ENCODE measurements around the gene RBBP6. TPM values are rescaled to one million over a fixed set of nuclear protein-coding genes. Genes with fewer than 3 reads are reported as not detected.
"Not testable (repeated sequence)": the region's sequence is repeated elsewhere in the genome, so short reads cannot be mapped to it uniquely, and the experiment has no call there.

The RBBP6 gene
- polyA plus RNA-seq, 2 of the 4 experiments (the other 2 are of a cell fraction) = 25.0 to 49.3 TPM

- no peak overlapping the region for H3K4me2 ChIP-seq
- CTCF ChIA-PET = interaction anchor here (0.9 to 2.5 kb wide), 7 partner anchors 8 to 449 kb away, joined by 3 to 13 read pairs (median 3); no protein-coding TSS in a partner anchor
- H3K4me1 ChIP-seq = no peaks in the 10 kb centered on the region
- FAIRE-seq = no peak
- no peak for DNase-seq (ENCODE audit: low read depth in 1 of 2, low spot score in 1 of 2)
- H3K4me3 ChIP-seq = no peak overlapping the region
- TF ChIP-seq HOXB13 (CRISPR knock-in tag; IDR thresholded peaks at IDR 0.05; ENCODE audit: low read depth) (no peak), FOXS1 (CRISPR knock-in tag; IDR thresholded peaks at IDR 0.05) (no peak), HOXB5 (CRISPR knock-in tag; IDR thresholded peaks at IDR 0.05) (no peak), CBX8 (IDR thresholded peaks at IDR 0.05) (no peak), CBX2 (IDR thresholded peaks at IDR 0.05; ENCODE audit: borderline replicate concordance, low read depth) (no peak), HMGXB4 (CRISPR knock-in tag; IDR thresholded peaks at IDR 0.05; ENCODE audit: borderline replicate concordance) (no peak), RNF2 (IDR thresholded peaks at IDR 0.05; ENCODE audit: borderline replicate concordance, low read depth) (no peak), MYC (IDR thresholded peaks at IDR 0.05; ENCODE audit: borderline replicate concordance, low read length) (no peak), BCL3 (IDR thresholded peaks at IDR 0.05) (no peak), EHMT2 (IDR thresholded peaks at IDR 0.05; ENCODE audit: low read depth) (no peak), CHD4 (IDR thresholded peaks at IDR 0.05; ENCODE audit: borderline replicate concordance) (no peak)
- no peak overlapping the region for H3K27ac ChIP-seq
- H3K9me3 ChIP-seq = peaks cover 16% of the 10 kb centered on the region
- no peak for ATAC-seq
- POLR2A ChIA-PET = no interaction called here
- 12% methylated on average over 2 of the region's 2 CpGs for WGBS (ENCODE audit: missing lambda C conversion rate)
These were observed 48.5 kb upstream of the RBBP6 start for GRCh38 chr16:24490866-24491265.

GRCh38 chr16:24491731-24492130 is 47.6 kb upstream of the RBBP6 start:
- no peaks in the 10 kb centered on the region for H3K4me1 ChIP-seq
- FAIRE-seq (no peak), ATAC-seq (no peak), DNase-seq (ENCODE audit: low read depth in 1 of 2, low spot score in 1 of 2) (no peak)
- no peak for TF ChIP-seq EHF (CRISPR knock-in tag; IDR thresholded peaks at IDR 0.05)
- no peak for TF ChIP-seq FOSL2 (IDR thresholded peaks at IDR 0.05)
- TF ChIP-seq FOSL2 (CRISPR knock-in tag; IDR thresholded peaks at IDR 0.05) = no peak
- no peak for TF ChIP-seq ESRRA (IDR thresholded peaks at IDR 0.05; ENCODE audit: borderline replicate concordance, low read length)
- TF ChIP-seq HOXB5 (CRISPR knock-in tag; IDR thresholded peaks at IDR 0.05) = no peak
- TF ChIP-seq RFX5 (IDR thresholded peaks at IDR 0.05) = no peak
- TF ChIP-seq SMC3 (IDR thresholded peaks at IDR 0.05) = no peak
- no peak for TF ChIP-seq POLR2A (IDR thresholded peaks at IDR 0.05; ENCODE audit: low read length)
- ChIA-PET CTCF (interaction anchor here (1.0 to 2.5 kb wide), 5 partner anchors 13 to 689 kb away, joined by 3 to 13 read pairs (median 3); no protein-coding TSS in a partner anchor), POLR2A (no interaction called here)
- no peak overlapping the region for H3K4me2 ChIP-seq
- no peak overlapping the region for H3K27ac ChIP-seq
- WGBS (ENCODE audit: missing lambda C conversion rate) = 2% methylated on average over 2 of the region's 2 CpGs
- H3K9me3 ChIP-seq = peaks cover 16% of the 10 kb centered on the region
- no peak overlapping the region for H3K4me3 ChIP-seq

- TF ChIP-seq CHD4 (IDR thresholded peaks at IDR 0.05; ENCODE audit: borderline replicate concordance) (no peak), FOSL2 (IDR thresholded peaks at IDR 0.05) (no peak), FOSL2 (CRISPR knock-in tag; IDR thresholded peaks at IDR 0.05) (peak; percentile 9; the same call in 1 of the 2 replicates)
- 0 out of 3 replicates have a peak, but pooled peaks cover 3% of the 10 kb centered on the region for H3K9me3 ChIP-seq
- DNase-seq (ENCODE audit: low read depth in 1 of 2, low spot score in 1 of 2) (peak in 1 of 2 experiments; percentile 18), ATAC-seq (0 out of 6 replicates have a peak, but pooled peaks of 1 of the 2 experiments have one; percentile 48), FAIRE-seq (no peak)
- 19% methylated on average over 7 of the region's 7 CpGs for WGBS (ENCODE audit: missing lambda C conversion rate)
- CTCF ChIA-PET = interaction anchor here (0.6 to 3.6 kb wide), 3 partner anchors 11 to 453 kb away, joined by 4 to 18 read pairs (median 16); no protein-coding TSS in a partner anchor
- H3K4me3 ChIP-seq = no peak overlapping the region
- no peaks in the 10 kb centered on the region for H3K4me1 ChIP-seq
- H3K4me2 ChIP-seq = no peak overlapping the region
- no peak overlapping the region for H3K27ac ChIP-seq
- POLR2A ChIA-PET = no interaction called here
These were observed 45.5 kb upstream of the RBBP6 start for GRCh38 chr16:24493821-24494220.

- H3K27ac ChIP-seq; POLR2A ChIA-PET; FAIRE-seq; ATAC-seq; DNase-seq (ENCODE audit: low read depth in 1 of 2, low spot score in 1 of 2); H3K4me3 ChIP-seq; H3K9me3 ChIP-seq; H3K4me1 ChIP-seq; H3K4me2 ChIP-seq: not testable (repeated sequence)
- 64% methylated on average over 9 of the region's 9 CpGs for WGBS (ENCODE audit: missing lambda C conversion rate)
- CTCF ChIA-PET = interaction anchor here (0.5 to 3.6 kb wide), 8 partner anchors 9 to 530 kb away, joined by 3 to 18 read pairs (median 4); no protein-coding TSS in a partner anchor
These were observed 44.2 kb upstream of the RBBP6 start for GRCh38 chr16:24495207-24495606.

Measured in A549 (cell line).